ENCODE results near the gene BAZ1B. TPM values are rescaled to one million over a fixed set of nuclear protein-coding genes. Genes with fewer than 3 reads are reported as not detected.
A peak's percentile ranks its signal among the peaks of the same experiment; 100 is the strongest.

The BAZ1B gene
- total and polyA plus RNA-seq, 9 of the 15 experiments (the other 6 are each of a cell fraction or from before 2014, with no cell fraction given) = 15.0 to 134 (median 79.5) TPM

GRCh38 chr7:73426016-73426415 lies 96.1 kb downstream of the BAZ1B start:
- no TSS peak for BruUV-seq (replicated peaks)
- ATAC-seq (no peak), DNase-seq (ENCODE audit: extremely low read depth in 1 of 4, low spot score in 3 of 4) (no peak), FAIRE-seq (no peak)
- intact Hi-C loops (cut with micrococcal nuclease) = no loop called here
- Histone ChIP-seq H3K4me1 (replicated peaks in 1 of 2; ENCODE audit: control insufficient read depth in 2 of 2, insufficient read depth in 2 of 2, low read length in 2 of 2) (peaks cover 0 to 30% of the 10 kb centered on the region in 2 experiments; a peak in 2 of 5 replicates), H3K27me3 (ENCODE audit: control insufficient read depth in 2 of 2, insufficient read depth in 2 of 2, low read length in 2 of 2) (peaks cover 30 to 60% of the 10 kb centered on the region in 2 experiments), H3K4me3 (no peak overlapping the region), H3K79me2 (ENCODE audit: control insufficient read depth, insufficient read depth, low read length) (no peaks in the 10 kb centered on the region), H3K4me2 (ENCODE audit: insufficient read depth, low read length) (no peak overlapping the region), H3K36me3 (ENCODE audit: control insufficient read depth, insufficient read depth, low read length) (no peaks in the 10 kb centered on the region), H3K9ac (ENCODE audit: insufficient read depth in 1 of 2, low read depth in 2 of 2, low read length in 2 of 2) (no peak overlapping the region), H4K20me1 (replicated peaks; ENCODE audit: control insufficient read depth, insufficient read depth, low read length) (no peaks in the 10 kb centered on the region; the same call in 1 of the 2 replicates), H2AFZ (ENCODE audit: low read depth, low read length) (no peak overlapping the region), H3K9me3 (replicated peaks; ENCODE audit: control insufficient read depth, insufficient read depth, low read depth, low read length) (no peaks in the 10 kb centered on the region), H3K9me1 (ENCODE audit: control insufficient read depth, insufficient read depth, low read length) (no peaks in the 10 kb centered on the region), H3K27ac (ENCODE audit: extremely low read depth, low read depth, low read length) (no peak overlapping the region)
- in situ Hi-C loops (cut with MboI) = loop anchor here (25.0 kb wide), 1 partner anchor 1961 kb away; the partner anchor contains the start of gene TRIM73
- TF ChIP-seq GABPA (tag; conservative IDR thresholded peaks at IDR 0.05; ENCODE audit: low read depth) (no peak), PURB (CRISPR knock-in tag; IDR thresholded peaks at IDR 0.05; ENCODE audit: low read depth) (no peak), BHLHE40 (IDR thresholded peaks at IDR 0.05; ENCODE audit: low read length) (0 out of 2 replicates have a peak, but pooled peaks have one; percentile 15), THAP12 (CRISPR knock-in tag; IDR thresholded peaks at IDR 0.05) (no peak), E2F6 (IDR thresholded peaks at IDR 0.05; ENCODE audit: borderline replicate concordance in 1 of 2, extremely low read depth in 1 of 2, insufficient read depth in 1 of 2, insufficient read length in 1 of 2, low read depth in 1 of 2, low read length in 1 of 2, poor library complexity in 1 of 2, severe bottlenecking in 1 of 2) (peak in 1 of 2 experiments; percentile 57), SOX6 (IDR thresholded peaks at IDR 0.05) (no peak)
- ChIA-PET CTCF (ENCODE audit: low intra/inter-chr PET ratio) (no interaction called here), POLR2A (no interaction called here)
- WGBS (ENCODE audit: insufficient coverage, low coverage, missing lambda C conversion rate) = 9% methylated on average over 8 of the region's 8 CpGs
